Endothelial cell of umbilical vein (primary cell): ENCODE data around the gene ADARB2. TPM values are rescaled to one million over a fixed set of nuclear protein-coding genes. Genes with fewer than 3 reads are reported as not detected.
"Not testable (repeated sequence)": the region's sequence is repeated elsewhere in the genome, so short reads cannot be mapped to it uniquely, and the experiment has no call there.

Experiments
- BruUV-seq: library from RNA; stranded (reverse); fragments of 400-500 nt; replicated peaks from 2 replicates; lab custom pipeline; 2021; lab: Mats Ljungman, UMichigan
- CTCF ChIA-PET: fragments of 300-600, 350-600 bp; sonication (Branson Sonifier 250); formaldehyde crosslinking; loops from one replicate; lab custom pipeline; 2021; ENCODE audit warnings: antibody characterized with exemption, inconsistent platforms; lab: Charles Lee
- POLR2A ChIA-PET: fragments of 300-600, 350-600 bp; sonication (Branson Sonifier 250); formaldehyde crosslinking; loops from one replicate; lab custom pipeline; 2021; ENCODE audit warnings: antibody characterized with exemption, inconsistent platforms; lab: Charles Lee
- DNase-seq: peaks from one replicate; pipeline ENCODE4 v3.0.0-alpha.2; 2011; ENCODE audit warnings: low read depth, low spot score
- FAIRE-seq: peaks from 2 replicates; lab custom pipeline; 2011; peaks lifted over from hg19 to GRCh38; lab: Jason Lieb, UNC
- H2AFZ ChIP-seq: 2 replicates; pipeline ENCODE4 v1.6.0; 2012; ENCODE audit warnings: low read depth, low read length, control low read depth, inconsistent platforms
- H3K27ac ChIP-seq: 2 replicates; pipeline ENCODE4 v1.5.1; 2011; ENCODE audit warnings: low read depth, mild to moderate bottlenecking, control low read depth, low read length, moderate library complexity; ENCODE audit not compliant: insufficient read depth
- H3K27me3 ChIP-seq, 2 experiments: 2 replicates each; pipeline versions ENCODE4 v1.6.0 to v1.6.1; 2011; ENCODE audit warnings: low read length in 2 of 2, mixed read lengths in 1 of 2; ENCODE audit not compliant: control insufficient read depth in 2 of 2, insufficient read depth in 2 of 2
- H3K36me3 ChIP-seq, 2 experiments: 2 replicates in 1 of 2; 3 replicates in 1 of 2; pipeline ENCODE4 v1.5.1; 2011; ENCODE audit warnings: low read length in 2 of 2, mild to moderate bottlenecking in 1 of 2, moderate library complexity in 1 of 2; ENCODE audit not compliant: control insufficient read depth in 2 of 2, insufficient read depth in 2 of 2; ENCODE audit errors: extremely low read depth in 1 of 2
- H3K4me1 ChIP-seq: 3 replicates; pipeline ENCODE4 v1.5.1; 2011; ENCODE audit warnings: mild to moderate bottlenecking, low read length; ENCODE audit not compliant: control insufficient read depth, insufficient read depth; ENCODE audit errors: extremely low read depth
- H3K4me2 ChIP-seq: 2 replicates; pipeline ENCODE4 v1.6.1; 2011; ENCODE audit warnings: low read length, control low read depth, mixed read lengths; ENCODE audit not compliant: insufficient read depth
- H3K4me3 ChIP-seq, 3 experiments: fragments of 200-600 bp in 1 of 3; sonication (generic), shearing (Covaris generic) in 1 of 3; replicated peaks in 1 of 3; 2 replicates each; pipeline ENCODE4 v1.5.1; 2011 to 2016; ENCODE audit warnings: control low read depth in 3 of 3, low read length in 3 of 3, mild to moderate bottlenecking in 2 of 3, inconsistent platforms in 1 of 3, low read depth in 1 of 3, moderate library complexity in 1 of 3; ENCODE audit not compliant: insufficient read depth in 1 of 3
- H3K79me2 ChIP-seq: 2 replicates; pipeline ENCODE4 v1.6.0; 2012; ENCODE audit warnings: low read length, inconsistent platforms; ENCODE audit not compliant: control insufficient read depth, insufficient read depth
- H3K9ac ChIP-seq: replicated peaks from 2 replicates; pipeline ENCODE3; 2011; ENCODE audit warnings: low read length, control low read depth; ENCODE audit not compliant: insufficient read depth; ENCODE audit errors: extremely low read depth
- H3K9me1 ChIP-seq: replicated peaks from 3 replicates; pipeline ENCODE4 v1.6.0; 2011; ENCODE audit warnings: mild to moderate bottlenecking, low read length; ENCODE audit not compliant: control insufficient read depth, insufficient read depth; ENCODE audit errors: extremely low read depth
- H3K9me3 ChIP-seq: replicated peaks from 2 replicates; pipeline ENCODE4 v1.5.1; 2012; ENCODE audit warnings: low read length, inconsistent platforms; ENCODE audit not compliant: control insufficient read depth, insufficient read depth
- H4K20me1 ChIP-seq: replicated peaks from 2 replicates; pipeline ENCODE3; 2011; ENCODE audit warnings: mild to moderate bottlenecking, low read length; ENCODE audit not compliant: control insufficient read depth, insufficient read depth; ENCODE audit errors: extremely low read depth
- EZH2 ChIP-seq: IDR thresholded peaks from 2 replicates; pipeline ENCODE4 v1.6.1; 2012; ENCODE audit warnings: borderline replicate concordance, low read depth, mild to moderate bottlenecking, moderate library complexity, low read length, inconsistent platforms; ENCODE audit not compliant: severe bottlenecking
- FOS ChIP-seq: IDR thresholded peaks from 2 replicates; pipeline ENCODE4 v1.6.1; 2011; ENCODE audit warnings: mild to moderate bottlenecking, low read length, moderate library complexity, borderline replicate concordance; ENCODE audit not compliant: insufficient read depth
- GATA2 ChIP-seq: IDR thresholded peaks from 2 replicates; pipeline ENCODE4 v1.7.0; 2011; ENCODE audit warnings: low read depth, mild to moderate bottlenecking, moderate library complexity, mixed read lengths, low read length; ENCODE audit not compliant: insufficient read length, insufficient read depth
- JUN ChIP-seq: IDR thresholded peaks from 2 replicates; pipeline ENCODE4 v1.6.1; 2011; ENCODE audit warnings: borderline replicate concordance, low read depth; ENCODE audit not compliant: insufficient read length, insufficient read depth
- MYC ChIP-seq: IDR thresholded peaks from one replicate; pipeline ENCODE4 v1.6.1; 2011; ENCODE audit warnings: mild to moderate bottlenecking, low read depth, low read length
- POLR2A ChIP-seq: IDR thresholded peaks from 2 replicates; pipeline ENCODE4 v1.6.1; 2012; ENCODE audit warnings: low read depth, mild to moderate bottlenecking, control low read depth, low read length
- POLR2AphosphoS5 ChIP-seq: IDR thresholded peaks from 2 replicates; pipeline ENCODE4 v1.6.1; 2012; ENCODE audit warnings: low read depth, mild to moderate bottlenecking, control low read depth, low read length, moderate library complexity; ENCODE audit not compliant: insufficient read depth
- dilution Hi-C: fragments of 300-500 bp; cut with MboI; formaldehyde crosslinking; loops from one replicate; pipeline ENCODE4 v1.15.0; 2019; ENCODE audit warnings: low sequenced_read_pairs; ENCODE audit not compliant: extremely low pct_ligation_motif_present
- intact Hi-C: fragments of 100-400 bp; cut with micrococcal nuclease; formaldehyde crosslinking; loops from one replicate; pipeline ENCODE4 v1.10.0; 2022
- polyA plus RNA-seq, 4 experiments: library from polyadenylated mRNA; depleted of rRNA in 3 of 4; stranded (reverse) in 3 of 4; unstranded in 1 of 4; fragments of >200 nt; gene quantifications; 2 replicates each; pipeline versions ENCODE4 v1.2.1 to v1.2.3, GENCODE V29; 2011 to 2012; ENCODE audit warnings: missing spikeins in 1 of 4
- total RNA-seq: library from RNA; stranded (reverse); gene quantifications from 2 replicates; pipeline ENCODE4 v1.2.3, GENCODE V29; 2021
- TF ChIP-seq, protein P1 (sequence below), 2 donors: IDR thresholded peaks; 1 replicate in 1 of 2; 2 replicates in 1 of 2; pipeline ENCODE4 v1.5.1; 2011; ENCODE audit warnings: low read length in 2 of 2, mild to moderate bottlenecking in 2 of 2, moderate library complexity in 2 of 2, control low read depth in 1 of 2, inconsistent platforms in 1 of 2, low read depth in 1 of 2; ENCODE audit not compliant: insufficient read depth in 1 of 2; ENCODE audit errors: extremely low read depth in 1 of 2
- TF ChIP-seq, protein P2 (sequence below): IDR thresholded peaks from 2 replicates; pipeline ENCODE4 v1.6.1; 2011; ENCODE audit not compliant: insufficient read depth, insufficient read length

Gene ADARB2
- total and polyA plus RNA-seq, 2 donors (not counting 3 experiments of a cell fraction or from before 2014, with no cell fraction given), result not detected

DNA sequence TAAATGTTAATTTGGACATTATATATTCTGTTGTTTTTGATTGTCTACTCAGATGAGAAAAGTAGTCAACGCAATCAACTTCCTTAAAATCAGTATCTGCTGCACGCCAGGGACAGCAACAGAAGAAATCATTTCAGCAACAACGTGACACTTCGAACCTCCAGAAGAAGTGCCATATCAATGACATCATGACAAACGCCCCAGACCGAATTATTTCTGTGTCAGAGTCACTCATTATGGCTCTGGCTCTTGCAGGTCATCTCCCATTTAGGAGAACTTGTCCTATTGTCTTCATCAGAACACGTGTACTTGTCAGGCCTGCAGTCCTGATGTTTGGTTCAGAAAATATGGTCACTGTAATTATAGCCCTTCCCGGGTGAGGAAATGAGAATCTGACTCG is 276.3 kb downstream of the ADARB2 start:
- Histone ChIP-seq H3K4me3 (no peak overlapping the region), H3K79me2 (no peaks in the 10 kb centered on the region), H3K4me1 (no peaks in the 10 kb centered on the region), H3K36me3 (no peaks in the 10 kb centered on the region), H3K9me1 (no peaks in the 10 kb centered on the region), H3K27me3 (no peaks in the 10 kb centered on the region), H4K20me1 (no peaks in the 10 kb centered on the region), H2AFZ (no peak overlapping the region), H3K27ac (no peak overlapping the region), H3K4me2 (no peak overlapping the region), H3K9me3 (peaks cover 3% of the 10 kb centered on the region), H3K9ac (no peak overlapping the region)
- no peak for FAIRE-seq
- TF ChIP-seq MYC (no peak), GATA2 (no peak), POLR2AphosphoS5 (no peak), POLR2A (no peak), FOS (no peak), EZH2 (no peak), JUN (no peak)
- TF ChIP-seq, protein P1, sequence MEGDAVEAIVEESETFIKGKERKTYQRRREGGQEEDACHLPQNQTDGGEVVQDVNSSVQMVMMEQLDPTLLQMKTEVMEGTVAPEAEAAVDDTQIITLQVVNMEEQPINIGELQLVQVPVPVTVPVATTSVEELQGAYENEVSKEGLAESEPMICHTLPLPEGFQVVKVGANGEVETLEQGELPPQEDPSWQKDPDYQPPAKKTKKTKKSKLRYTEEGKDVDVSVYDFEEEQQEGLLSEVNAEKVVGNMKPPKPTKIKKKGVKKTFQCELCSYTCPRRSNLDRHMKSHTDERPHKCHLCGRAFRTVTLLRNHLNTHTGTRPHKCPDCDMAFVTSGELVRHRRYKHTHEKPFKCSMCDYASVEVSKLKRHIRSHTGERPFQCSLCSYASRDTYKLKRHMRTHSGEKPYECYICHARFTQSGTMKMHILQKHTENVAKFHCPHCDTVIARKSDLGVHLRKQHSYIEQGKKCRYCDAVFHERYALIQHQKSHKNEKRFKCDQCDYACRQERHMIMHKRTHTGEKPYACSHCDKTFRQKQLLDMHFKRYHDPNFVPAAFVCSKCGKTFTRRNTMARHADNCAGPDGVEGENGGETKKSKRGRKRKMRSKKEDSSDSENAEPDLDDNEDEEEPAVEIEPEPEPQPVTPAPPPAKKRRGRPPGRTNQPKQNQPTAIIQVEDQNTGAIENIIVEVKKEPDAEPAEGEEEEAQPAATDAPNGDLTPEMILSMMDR (IDR thresholded peaks at IDR 0.05; ENCODE audit: extremely low read depth in 1 of 2, insufficient read depth in 1 of 2, low read depth in 1 of 2, low read length in 2 of 2), result no peak
- TF ChIP-seq, protein P2, sequence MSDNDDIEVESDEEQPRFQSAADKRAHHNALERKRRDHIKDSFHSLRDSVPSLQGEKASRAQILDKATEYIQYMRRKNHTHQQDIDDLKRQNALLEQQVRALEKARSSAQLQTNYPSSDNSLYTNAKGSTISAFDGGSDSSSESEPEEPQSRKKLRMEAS, result no peak
- POLR2A ChIA-PET, result no interaction called here
- CTCF ChIA-PET, result no interaction called here
- DNase-seq, result no peak
- intact Hi-C loops (no loop called here), dilution Hi-C loops (no loop called here)
- BruUV-seq, result no TSS peak

GRCh38 chr10:1459664-1460063 is 277.7 kb downstream of the ADARB2 start:
- FAIRE-seq, intact Hi-C loops, CTCF ChIA-PET, H3K9ac ChIP-seq, H4K20me1 ChIP-seq, H3K27ac ChIP-seq, H3K4me3 ChIP-seq, H3K9me1 ChIP-seq, H3K9me3 ChIP-seq, POLR2A ChIA-PET, dilution Hi-C loops, H3K4me2 ChIP-seq, H3K27me3 ChIP-seq, H2AFZ ChIP-seq, H3K79me2 ChIP-seq, DNase-seq, H3K4me1 ChIP-seq, H3K36me3 ChIP-seq, BruUV-seq: not testable (repeated sequence)
